HG03439 (cell line): ENCODE data around the gene PNLDC1.
"Not testable (repeated sequence)": the region's sequence is repeated elsewhere in the genome, so short reads cannot be mapped to it uniquely, and the experiment has no call there.

Experiments
- ATAC-seq: cut with Tn5 transposase; IDR thresholded peaks from one replicate; pipeline ENCODE4 v1.9.1; 2021; ENCODE audit warnings: mild to moderate bottlenecking, moderate library complexity; ENCODE audit not compliant: unreplicated experiment

Gene PNLDC1

GRCh38 chr6:159842035-159842434 lies 42.0 kb downstream of the PNLDC1 start:
- no peak for ATAC-seq

GRCh38 chr6:159844737-159845645 lies 44.9 kb downstream of the PNLDC1 start:
- ATAC-seq: no peak

- ATAC-seq: not testable (repeated sequence)
Observed at GRCh38 chr6:159848552-159848951, 48.5 kb downstream of the PNLDC1 start.

DNA sequence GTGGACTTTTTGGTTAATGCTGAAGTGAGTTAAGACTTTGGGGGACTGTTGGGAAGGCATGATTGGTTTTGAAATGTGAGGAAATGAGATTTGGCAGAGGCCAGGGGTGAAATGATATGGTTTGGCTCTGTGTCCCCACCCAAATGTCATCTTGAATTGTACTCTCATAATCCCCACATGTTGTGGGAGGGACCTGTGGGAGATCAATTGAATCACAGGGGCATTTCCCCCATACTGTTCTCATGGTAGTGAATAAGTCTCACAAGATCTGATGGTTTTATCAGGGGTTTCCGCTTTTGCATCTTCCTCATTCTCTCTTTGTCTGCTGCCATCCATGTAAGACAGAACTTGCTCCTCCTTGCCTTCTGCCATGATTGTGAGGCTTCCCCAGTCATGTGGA lies 49.8 kb downstream of the PNLDC1 start:
- ATAC-seq: not testable (repeated sequence)

GRCh38 chr6:159852877-159853276 lies 52.8 kb downstream of the PNLDC1 start:
- no peak for ATAC-seq

DNA sequence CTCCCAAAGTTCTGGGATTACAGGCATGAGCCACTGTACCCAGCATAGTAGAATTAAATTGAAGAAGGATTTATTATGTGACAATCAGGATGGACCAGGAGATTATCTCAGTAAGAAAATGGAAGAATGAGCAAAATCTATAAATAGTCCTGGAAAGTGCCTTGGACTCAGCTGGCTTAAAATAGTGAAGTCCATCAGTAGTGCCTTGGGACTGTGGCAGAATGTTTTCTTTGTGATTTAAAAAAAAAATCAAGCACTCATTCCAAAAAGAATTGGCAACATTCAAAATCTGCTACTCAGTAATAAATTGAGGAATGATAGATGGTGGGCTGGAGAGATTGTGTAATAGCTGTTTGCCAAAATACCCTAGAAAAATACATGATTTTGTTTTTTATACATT lies 53.7 kb downstream of the PNLDC1 start:
- no peak for ATAC-seq

GRCh38 chr6:159854959-159855358 lies 54.9 kb downstream of the PNLDC1 start:
- no peak for ATAC-seq

DNA sequence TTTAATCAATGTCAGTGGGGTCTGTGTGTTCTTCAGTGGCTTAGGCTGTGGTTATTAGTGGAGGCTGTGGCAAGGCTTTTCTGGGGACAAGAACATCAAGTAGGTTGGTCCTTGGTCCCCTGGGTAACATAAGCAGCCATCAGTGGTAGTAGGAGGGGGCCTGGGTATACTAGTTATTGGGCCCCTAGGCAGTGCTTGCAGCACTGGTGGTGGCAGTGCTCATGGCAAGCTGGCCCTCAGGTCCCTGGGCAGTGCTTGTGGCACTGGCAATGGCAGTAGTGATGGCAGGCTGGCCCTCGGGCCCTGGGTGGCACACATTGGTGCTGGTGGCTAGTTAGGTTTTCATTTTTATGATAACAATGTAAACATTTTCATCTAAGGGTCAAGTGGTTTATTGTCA lies 58.2 kb downstream of the PNLDC1 start:
- ATAC-seq: no peak

DNA sequence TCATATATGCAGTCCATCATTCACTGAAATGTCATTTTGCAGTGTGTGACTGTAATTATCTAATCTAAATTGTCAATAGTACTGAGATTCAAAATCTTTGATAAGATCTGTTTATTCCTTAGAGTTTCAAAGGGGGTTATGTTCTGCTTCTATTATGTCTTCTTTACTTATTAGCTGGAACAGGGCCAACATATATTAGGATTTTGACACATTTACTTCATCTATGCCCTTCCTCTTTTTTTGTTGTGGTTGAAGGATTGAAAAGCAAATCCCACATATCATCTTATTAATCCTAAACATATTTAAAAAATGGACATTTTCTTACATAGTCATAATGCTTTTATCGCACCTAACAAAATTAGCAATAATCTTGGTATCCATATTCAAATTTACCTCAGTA lies 60.4 kb downstream of the PNLDC1 start:
- no peak for ATAC-seq

- ATAC-seq: no peak
Observed at GRCh38 chr6:159862103-159862502, 62.0 kb downstream of the PNLDC1 start.

DNA sequence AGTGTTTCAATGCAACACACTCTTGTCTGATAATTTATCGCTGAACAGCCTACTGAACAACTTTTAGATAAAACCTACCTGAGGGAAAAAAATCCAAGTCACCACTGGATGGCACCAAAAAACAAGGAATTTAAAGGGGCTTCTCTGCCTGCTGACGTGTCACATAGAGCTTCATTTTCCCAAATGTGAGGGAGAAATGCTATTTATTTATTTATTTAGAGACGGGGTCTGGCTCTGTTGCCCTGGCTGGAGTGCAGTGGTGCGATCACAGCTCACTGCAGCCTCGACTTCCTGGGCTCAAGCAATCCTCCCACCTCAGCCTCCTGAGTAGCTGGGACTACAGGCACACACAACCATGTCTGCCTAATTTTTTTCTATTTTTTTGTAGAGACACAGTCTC lies 63.3 kb downstream of the PNLDC1 start:
- ATAC-seq: not testable (repeated sequence)

- ATAC-seq: no peak
Observed at GRCh38 chr6:159865226-159865920, 65.3 kb downstream of the PNLDC1 start.

DNA sequence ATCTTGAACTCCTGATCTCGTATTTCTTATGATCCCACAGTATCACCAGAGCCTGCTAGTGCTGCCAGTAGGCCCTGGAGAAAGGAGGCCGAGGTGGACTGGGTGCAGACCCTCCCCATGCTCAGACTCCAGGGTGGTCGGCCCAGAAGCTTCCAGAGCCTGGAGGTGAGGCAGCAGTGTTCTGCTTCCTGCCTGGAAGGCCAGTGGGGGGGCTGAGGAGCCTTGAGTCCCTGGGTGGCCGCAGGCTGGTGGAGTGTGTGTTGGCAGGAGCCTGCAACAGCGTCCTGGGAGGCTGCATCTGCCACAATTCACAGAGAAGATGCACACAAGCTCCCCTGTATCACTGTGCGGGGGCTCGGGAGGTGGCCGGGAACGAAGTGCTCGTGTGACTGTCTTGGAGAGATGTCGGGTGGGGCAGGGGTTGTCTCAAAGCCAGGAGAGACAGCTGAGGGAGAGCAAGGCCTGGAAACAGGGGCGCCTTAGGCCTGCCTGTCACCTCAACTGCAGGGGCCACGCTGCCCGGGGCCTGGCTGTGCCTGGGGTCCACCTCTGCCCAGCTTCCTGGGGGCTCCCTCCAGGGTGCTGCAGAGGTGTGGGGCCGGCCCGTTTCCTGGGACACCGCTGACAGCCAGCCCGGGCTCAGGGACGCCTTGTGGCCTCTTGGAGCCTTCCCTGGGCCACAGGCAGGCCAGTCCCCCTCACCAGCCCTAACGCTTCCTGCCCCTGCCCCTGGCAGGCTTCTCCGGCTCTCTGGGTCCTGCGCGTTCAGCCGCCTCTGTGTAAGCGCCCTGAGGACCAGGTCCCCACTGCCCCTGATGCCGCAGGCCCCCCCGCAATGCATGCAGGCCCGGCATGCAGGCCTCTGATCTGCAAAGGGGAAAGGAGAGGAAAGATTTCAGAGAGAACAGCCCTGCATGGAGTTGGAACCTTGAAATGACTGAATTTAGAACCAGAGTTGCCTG lies 66.5 kb downstream of the PNLDC1 start:
- no peak for ATAC-seq
